CD4-positive, alpha-beta T cell treated with Interleukin-4 for 4 hours (primary cell): Measurements from ENCODE around the gene PARVA.

Experiments used
- DNase-seq: peaks from one replicate; pipeline ENCODE4 v3.0.0-alpha.2; 2020

The PARVA gene

GRCh38 chr11:12535321-12535720, 157.9 kb downstream of the PARVA start:
- no peak for DNase-seq

- no peak for DNase-seq
These were observed 159.2 kb downstream of the PARVA start for GRCh38 chr11:12536566-12536965.

GRCh38 chr11:12537778-12538401, 160.5 kb downstream of the PARVA start:
- DNase-seq = no peak

GRCh38 chr11:12538889-12539421, 161.6 kb downstream of the PARVA start:
- DNase-seq = no peak

- no peak for DNase-seq
These were observed 162.2 kb downstream of the PARVA start for GRCh38 chr11:12539572-12539971.

- no peak for DNase-seq
These were observed 162.8 kb downstream of the PARVA start for GRCh38 chr11:12540075-12540680.

GRCh38 chr11:12540913-12541582, 163.7 kb downstream of the PARVA start:
- no peak for DNase-seq

GRCh38 chr11:12541583-12542151, 164.3 kb downstream of the PARVA start:
- no peak for DNase-seq

- no peak for DNase-seq
These were observed 165.0 kb downstream of the PARVA start for GRCh38 chr11:12542186-12542935.

GRCh38 chr11:12543596-12544415, 166.4 kb downstream of the PARVA start:
- DNase-seq = no peak

- DNase-seq = no peak
These were observed 167.8 kb downstream of the PARVA start for GRCh38 chr11:12544986-12545775.

- DNase-seq = no peak
These were observed 168.8 kb downstream of the PARVA start for GRCh38 chr11:12546122-12546521.

- DNase-seq = no peak
These were observed 169.3 kb downstream of the PARVA start for GRCh38 chr11:12546660-12547059.

GRCh38 chr11:12547953-12548650, 170.7 kb downstream of the PARVA start:
- DNase-seq = no peak

GRCh38 chr11:12552692-12553091, 175.3 kb downstream of the PARVA start:
- DNase-seq = no peak

- no peak for DNase-seq
These were observed 176.8 kb downstream of the PARVA start for GRCh38 chr11:12554122-12554521.

GRCh38 chr11:12556155-12556554, 178.8 kb downstream of the PARVA start:
- DNase-seq = no peak

GRCh38 chr11:12556788-12557384, 179.5 kb downstream of the PARVA start:
- DNase-seq = no peak

- DNase-seq = no peak
These were observed 181.6 kb downstream of the PARVA start for GRCh38 chr11:12559011-12559410.

- DNase-seq = no peak
These were observed 183.0 kb downstream of the PARVA start for GRCh38 chr11:12560362-12560761.
